ENCODE data around the gene MOG.

The MOG gene

DNA sequence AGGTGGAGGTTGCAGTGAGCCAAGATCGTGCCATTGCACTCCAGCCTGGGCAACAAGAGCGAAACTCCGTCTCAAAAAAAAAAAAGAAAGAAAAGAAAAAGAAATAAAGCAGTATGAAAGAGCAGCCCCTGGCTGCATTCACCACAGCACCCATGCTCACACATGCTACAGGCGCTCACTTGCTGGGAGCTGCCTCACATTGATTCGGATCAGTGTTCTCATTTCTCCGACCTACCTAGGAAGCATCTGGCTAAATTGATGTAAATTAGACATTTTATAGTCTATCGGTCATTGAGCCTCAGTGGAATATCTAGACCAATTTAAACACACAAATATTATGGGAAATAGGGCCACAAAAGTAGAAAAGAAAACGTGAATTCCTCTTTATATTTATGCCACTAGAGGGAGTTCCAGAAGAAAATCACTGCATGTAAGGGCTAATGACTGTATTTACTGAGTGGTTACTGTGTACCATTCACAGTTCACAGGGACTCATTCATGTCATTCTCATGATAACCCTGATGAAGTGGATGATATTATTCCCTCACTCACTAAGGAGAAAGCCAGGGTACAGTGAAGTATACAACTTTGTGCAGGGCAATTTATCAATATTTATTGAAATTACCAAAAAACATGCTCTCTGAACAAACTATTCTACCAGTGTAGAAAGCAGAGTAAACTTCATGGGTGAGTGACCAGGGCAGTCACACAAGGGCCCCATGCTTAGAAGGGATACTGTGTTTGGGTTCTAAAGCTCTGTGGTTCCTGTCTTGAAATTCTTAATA is 5.3 kb upstream of the MOG start:
- H3K27me3 ChIP-seq (ENCODE audit: insufficient read depth, poor library complexity, severe bottlenecking) = no peaks in the 10 kb centered on the region
- DNase-seq (ENCODE audit: low read depth in 1 of 2, low spot score in 1 of 2) = no peak
- no peak for TF ChIP-seq POLR2AphosphoS5 (IDR thresholded peaks at IDR 0.05; ENCODE audit: low read depth)
- TF ChIP-seq, protein P1, sequence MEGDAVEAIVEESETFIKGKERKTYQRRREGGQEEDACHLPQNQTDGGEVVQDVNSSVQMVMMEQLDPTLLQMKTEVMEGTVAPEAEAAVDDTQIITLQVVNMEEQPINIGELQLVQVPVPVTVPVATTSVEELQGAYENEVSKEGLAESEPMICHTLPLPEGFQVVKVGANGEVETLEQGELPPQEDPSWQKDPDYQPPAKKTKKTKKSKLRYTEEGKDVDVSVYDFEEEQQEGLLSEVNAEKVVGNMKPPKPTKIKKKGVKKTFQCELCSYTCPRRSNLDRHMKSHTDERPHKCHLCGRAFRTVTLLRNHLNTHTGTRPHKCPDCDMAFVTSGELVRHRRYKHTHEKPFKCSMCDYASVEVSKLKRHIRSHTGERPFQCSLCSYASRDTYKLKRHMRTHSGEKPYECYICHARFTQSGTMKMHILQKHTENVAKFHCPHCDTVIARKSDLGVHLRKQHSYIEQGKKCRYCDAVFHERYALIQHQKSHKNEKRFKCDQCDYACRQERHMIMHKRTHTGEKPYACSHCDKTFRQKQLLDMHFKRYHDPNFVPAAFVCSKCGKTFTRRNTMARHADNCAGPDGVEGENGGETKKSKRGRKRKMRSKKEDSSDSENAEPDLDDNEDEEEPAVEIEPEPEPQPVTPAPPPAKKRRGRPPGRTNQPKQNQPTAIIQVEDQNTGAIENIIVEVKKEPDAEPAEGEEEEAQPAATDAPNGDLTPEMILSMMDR (IDR thresholded peaks at IDR 0.05; ENCODE audit: insufficient read depth, low read length) = peak; percentile 34
- no peak overlapping the region for H3K27ac ChIP-seq (replicated peaks)
- no peak overlapping the region for H3K4me3 ChIP-seq (replicated peaks; ENCODE audit: insufficient read depth, low read length)

DNA sequence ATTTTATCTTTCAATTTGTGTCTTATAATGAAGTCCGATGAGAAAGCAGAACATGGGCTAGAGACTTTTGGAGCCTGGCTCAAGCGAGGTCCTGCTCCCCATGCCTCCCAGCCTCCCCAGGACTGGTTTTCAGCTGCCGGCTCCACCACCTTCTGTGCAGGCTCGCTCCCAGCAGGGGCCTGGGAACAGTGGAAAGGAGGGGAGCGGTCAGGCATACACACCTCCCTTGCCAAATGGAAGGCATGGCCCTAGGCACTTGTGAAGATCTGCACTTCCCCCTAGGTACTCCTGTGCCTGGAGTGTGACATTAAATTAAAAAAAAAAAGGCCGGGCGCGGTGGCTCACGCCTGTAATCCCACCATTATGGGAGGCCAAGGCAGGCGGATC is 4.7 kb upstream of the MOG start:
- DNase-seq (ENCODE audit: low read depth in 1 of 2, low spot score in 1 of 2) = no peak
- no peak overlapping the region for H3K4me3 ChIP-seq (replicated peaks; ENCODE audit: insufficient read depth, low read length)
- H3K27me3 ChIP-seq (ENCODE audit: insufficient read depth, poor library complexity, severe bottlenecking) = no peaks in the 10 kb centered on the region
- TF ChIP-seq POLR2AphosphoS5 (IDR thresholded peaks at IDR 0.05; ENCODE audit: low read depth) = no peak
- no peak for TF ChIP-seq SPI1 (IDR thresholded peaks at IDR 0.05; ENCODE audit: borderline replicate concordance, low read depth)
- TF ChIP-seq GABPA (IDR thresholded peaks at IDR 0.05; ENCODE audit: low read depth) = no peak
- TF ChIP-seq, protein P1 (IDR thresholded peaks at IDR 0.05; ENCODE audit: insufficient read depth, low read length) = no peak
- TF ChIP-seq, protein P2, sequence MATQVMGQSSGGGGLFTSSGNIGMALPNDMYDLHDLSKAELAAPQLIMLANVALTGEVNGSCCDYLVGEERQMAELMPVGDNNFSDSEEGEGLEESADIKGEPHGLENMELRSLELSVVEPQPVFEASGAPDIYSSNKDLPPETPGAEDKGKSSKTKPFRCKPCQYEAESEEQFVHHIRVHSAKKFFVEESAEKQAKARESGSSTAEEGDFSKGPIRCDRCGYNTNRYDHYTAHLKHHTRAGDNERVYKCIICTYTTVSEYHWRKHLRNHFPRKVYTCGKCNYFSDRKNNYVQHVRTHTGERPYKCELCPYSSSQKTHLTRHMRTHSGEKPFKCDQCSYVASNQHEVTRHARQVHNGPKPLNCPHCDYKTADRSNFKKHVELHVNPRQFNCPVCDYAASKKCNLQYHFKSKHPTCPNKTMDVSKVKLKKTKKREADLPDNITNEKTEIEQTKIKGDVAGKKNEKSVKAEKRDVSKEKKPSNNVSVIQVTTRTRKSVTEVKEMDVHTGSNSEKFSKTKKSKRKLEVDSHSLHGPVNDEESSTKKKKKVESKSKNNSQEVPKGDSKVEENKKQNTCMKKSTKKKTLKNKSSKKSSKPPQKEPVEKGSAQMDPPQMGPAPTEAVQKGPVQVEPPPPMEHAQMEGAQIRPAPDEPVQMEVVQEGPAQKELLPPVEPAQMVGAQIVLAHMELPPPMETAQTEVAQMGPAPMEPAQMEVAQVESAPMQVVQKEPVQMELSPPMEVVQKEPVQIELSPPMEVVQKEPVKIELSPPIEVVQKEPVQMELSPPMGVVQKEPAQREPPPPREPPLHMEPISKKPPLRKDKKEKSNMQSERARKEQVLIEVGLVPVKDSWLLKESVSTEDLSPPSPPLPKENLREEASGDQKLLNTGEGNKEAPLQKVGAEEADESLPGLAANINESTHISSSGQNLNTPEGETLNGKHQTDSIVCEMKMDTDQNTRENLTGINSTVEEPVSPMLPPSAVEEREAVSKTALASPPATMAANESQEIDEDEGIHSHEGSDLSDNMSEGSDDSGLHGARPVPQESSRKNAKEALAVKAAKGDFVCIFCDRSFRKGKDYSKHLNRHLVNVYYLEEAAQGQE (IDR thresholded peaks at IDR 0.05; ENCODE audit: insufficient replicate concordance, low read depth) = no peak
- no peak overlapping the region for H3K27ac ChIP-seq (replicated peaks)

DNA sequence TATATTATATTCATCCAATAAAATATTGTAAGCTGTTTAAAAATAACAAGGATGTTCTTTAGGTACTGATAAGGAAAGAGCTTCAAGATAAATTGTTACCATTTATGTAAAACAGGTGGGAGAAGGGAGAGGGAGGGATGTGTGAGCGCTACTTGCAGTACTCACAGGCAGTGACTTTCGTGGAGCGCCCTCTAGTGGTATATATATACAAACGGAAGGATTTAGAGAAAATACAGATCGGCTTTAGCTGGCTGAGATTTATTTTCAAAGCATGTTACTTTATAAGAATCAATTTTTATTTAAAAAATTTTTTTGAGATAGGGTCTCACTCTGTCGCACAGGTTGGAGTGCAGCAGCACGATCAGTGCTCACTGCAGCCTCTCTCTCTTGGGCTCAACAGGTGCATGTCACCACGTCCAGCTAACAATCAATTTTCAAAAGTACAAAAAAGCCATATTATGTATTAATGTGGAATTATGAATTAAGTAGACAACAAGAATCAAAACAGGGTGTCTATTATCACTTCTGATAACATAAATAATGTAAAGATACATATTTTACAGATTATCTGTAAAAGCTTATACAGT is 3.3 kb upstream of the MOG start:
- H3K27ac ChIP-seq (replicated peaks) = no peak overlapping the region
- H3K4me3 ChIP-seq (replicated peaks; ENCODE audit: insufficient read depth, low read length) = no peak overlapping the region
- TF ChIP-seq, protein P2 (IDR thresholded peaks at IDR 0.05; ENCODE audit: insufficient replicate concordance, low read depth) = no peak
- TF ChIP-seq POLR2AphosphoS5 (IDR thresholded peaks at IDR 0.05; ENCODE audit: low read depth) (no peak), GABPA (IDR thresholded peaks at IDR 0.05; ENCODE audit: low read depth) (no peak), SPI1 (IDR thresholded peaks at IDR 0.05; ENCODE audit: borderline replicate concordance, low read depth) (no peak)
- TF ChIP-seq, protein P1 (IDR thresholded peaks at IDR 0.05; ENCODE audit: insufficient read depth, low read length) = peak; percentile 5
- DNase-seq (ENCODE audit: low read depth in 1 of 2, low spot score in 1 of 2) = peak in 1 of 2 experiments; percentile 50
- H3K27me3 ChIP-seq (ENCODE audit: insufficient read depth, poor library complexity, severe bottlenecking) = no peaks in the 10 kb centered on the region

All from HL-60 (cell line).